Activated CD4-positive, alpha-beta T cell treated with anti-CD3 and anti-CD28 coated beads, Interleukin-2, amount 50 U/mL, for 48 hours (primary cell): ENCODE measurements around the gene SFI1.
"Not testable (repeated sequence)": the region's sequence is repeated elsewhere in the genome, so short reads cannot be mapped to it uniquely, and the experiment has no call there.

Source experiments
- DNase-seq, 2 experiments: peaks; one replicate each; pipeline ENCODE4 v3.0.0-alpha.2; 2020

Gene SFI1, protein sequence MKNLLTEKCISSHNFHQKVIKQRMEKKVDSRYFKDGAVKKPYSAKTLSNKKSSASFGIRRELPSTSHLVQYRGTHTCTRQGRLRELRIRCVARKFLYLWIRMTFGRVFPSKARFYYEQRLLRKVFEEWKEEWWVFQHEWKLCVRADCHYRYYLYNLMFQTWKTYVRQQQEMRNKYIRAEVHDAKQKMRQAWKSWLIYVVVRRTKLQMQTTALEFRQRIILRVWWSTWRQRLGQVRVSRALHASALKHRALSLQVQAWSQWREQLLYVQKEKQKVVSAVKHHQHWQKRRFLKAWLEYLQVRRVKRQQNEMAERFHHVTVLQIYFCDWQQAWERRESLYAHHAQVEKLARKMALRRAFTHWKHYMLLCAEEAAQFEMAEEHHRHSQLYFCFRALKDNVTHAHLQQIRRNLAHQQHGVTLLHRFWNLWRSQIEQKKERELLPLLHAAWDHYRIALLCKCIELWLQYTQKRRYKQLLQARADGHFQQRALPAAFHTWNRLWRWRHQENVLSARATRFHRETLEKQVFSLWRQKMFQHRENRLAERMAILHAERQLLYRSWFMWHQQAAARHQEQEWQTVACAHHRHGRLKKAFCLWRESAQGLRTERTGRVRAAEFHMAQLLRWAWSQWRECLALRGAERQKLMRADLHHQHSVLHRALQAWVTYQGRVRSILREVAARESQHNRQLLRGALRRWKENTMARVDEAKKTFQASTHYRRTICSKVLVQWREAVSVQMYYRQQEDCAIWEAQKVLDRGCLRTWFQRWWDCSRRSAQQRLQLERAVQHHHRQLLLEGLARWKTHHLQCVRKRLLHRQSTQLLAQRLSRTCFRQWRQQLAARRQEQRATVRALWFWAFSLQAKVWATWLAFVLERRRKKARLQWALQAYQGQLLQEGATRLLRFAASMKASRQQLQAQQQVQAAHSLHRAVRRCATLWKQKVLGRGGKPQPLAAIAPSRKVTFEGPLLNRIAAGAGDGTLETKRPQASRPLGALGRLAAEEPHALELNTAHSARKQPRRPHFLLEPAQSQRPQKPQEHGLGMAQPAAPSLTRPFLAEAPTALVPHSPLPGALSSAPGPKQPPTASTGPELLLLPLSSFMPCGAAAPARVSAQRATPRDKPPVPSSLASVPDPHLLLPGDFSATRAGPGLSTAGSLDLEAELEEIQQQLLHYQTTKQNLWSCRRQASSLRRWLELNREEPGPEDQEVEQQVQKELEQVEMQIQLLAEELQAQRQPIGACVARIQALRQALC

DNA sequence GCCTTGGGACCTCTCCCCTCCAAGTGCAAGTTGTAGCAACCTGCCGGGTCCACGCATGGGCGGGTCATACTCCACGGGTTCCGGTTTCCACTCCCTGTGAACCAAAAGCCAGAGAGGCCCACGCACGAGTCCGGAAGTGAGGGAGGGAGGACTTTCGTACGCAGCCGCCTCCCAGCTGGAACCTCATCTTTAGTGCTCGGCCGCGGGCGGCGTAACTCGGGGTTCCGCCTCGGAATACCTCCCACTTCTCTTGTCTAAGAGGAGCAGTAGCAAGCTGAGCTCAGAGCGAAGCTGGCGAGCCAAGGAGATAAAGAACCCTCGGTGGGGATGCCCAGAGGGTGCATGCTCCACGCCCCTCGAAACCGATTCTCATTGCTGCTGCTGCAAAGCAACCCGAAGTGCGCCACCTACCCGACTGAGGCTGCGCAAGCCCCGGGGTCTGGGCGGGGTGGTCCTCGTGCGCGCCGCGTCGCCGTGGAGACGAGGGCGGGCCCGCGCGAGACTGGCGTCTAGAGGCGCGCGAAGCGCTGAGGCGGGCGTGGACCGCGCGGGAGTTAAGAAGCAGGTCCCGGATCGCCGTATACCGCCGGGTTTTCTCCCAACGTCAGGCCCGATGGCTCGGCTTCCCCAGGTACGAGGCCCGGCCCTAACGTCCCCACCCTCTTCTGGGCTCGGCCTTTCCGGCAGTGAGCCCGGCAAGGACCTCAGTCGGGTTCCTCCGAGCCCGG is at the start of gene SFI1:
Gene SFI1, plus strand, starts transcription at position 530 of the 728 bp plus-strand sequence. CDS start 11,749 bp downstream, outside the sequence.
- peak; percentile 96 to 97 for DNase-seq

DNA sequence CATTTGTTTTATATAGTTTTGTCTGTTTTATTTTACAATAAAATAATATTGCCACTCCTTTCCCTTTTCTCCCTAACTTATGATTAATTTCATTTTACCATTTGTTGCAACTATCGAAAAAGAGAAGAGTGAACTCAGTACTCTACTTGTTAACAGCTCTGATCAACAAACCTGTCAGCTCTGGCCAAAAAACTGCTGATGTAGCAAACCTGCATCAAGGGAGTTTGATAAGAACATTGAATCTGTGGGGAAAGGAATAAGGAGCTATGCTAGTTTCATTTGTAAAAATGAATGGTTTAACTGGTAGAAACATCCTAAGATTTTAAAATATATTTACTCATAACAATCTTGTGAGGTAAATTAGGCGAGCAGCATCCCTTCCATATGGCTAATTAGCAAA is 49.6 kb upstream of the SFI1 start:
- DNase-seq = no peak

DNA sequence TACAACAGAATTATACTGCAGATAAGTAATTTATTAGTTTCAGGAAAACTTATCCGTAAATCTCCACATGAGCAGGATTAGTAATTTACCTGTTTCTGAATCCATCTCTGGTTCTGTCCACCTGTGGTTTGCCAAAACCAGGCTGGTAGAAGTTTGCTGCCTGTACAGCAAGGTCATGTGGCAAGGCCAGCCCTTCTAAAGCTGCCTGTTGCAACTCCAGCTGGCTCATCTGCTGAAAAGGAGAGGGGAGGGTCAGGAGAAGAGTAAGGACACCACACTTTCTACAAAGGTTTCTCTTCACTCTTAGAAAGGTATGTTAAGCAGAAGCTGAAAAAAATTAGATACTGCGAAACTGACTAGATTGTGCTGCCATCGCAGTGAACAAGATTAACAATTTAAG is 49.0 kb upstream of the SFI1 start:
- no peak for DNase-seq

DNA sequence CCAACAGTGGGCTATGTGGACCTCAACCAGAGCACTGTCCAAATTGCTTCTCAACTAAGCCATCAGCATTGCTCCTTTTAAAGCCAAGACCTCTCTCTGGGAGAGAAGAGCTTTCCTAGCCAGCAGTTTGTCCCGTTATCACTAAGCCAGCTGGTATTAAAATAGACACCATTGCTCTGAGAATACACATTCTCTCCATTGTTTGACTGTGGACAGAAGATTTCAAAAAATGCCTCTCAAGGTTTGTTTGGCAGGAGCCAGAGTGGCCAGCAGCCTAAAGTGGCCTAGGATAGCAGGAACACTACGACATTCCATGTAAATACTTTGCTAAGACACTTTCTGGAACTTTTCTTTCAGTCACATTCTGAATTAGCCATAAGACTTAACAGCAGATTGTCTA is 48.0 kb upstream of the SFI1 start:
- DNase-seq = no peak

DNA sequence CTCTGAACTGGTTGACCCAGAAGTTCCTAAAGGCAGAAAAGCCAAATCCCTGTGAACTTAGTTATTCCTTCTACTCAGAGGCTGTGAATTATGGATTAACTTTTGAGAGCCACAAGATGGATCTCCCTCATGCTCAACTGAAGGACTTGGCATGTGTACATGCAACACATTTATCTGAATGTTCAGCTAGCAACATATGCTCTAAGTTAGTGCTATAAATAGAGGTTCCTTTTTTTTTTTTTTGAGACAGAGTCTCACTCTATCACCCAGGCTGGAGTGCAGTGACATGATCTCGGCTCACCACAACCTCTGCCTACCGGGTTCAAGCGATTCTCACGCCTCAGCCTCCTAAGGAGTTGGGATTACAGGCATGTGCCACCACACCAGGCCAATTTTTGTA is 46.8 kb upstream of the SFI1 start:
- no peak for DNase-seq

DNA sequence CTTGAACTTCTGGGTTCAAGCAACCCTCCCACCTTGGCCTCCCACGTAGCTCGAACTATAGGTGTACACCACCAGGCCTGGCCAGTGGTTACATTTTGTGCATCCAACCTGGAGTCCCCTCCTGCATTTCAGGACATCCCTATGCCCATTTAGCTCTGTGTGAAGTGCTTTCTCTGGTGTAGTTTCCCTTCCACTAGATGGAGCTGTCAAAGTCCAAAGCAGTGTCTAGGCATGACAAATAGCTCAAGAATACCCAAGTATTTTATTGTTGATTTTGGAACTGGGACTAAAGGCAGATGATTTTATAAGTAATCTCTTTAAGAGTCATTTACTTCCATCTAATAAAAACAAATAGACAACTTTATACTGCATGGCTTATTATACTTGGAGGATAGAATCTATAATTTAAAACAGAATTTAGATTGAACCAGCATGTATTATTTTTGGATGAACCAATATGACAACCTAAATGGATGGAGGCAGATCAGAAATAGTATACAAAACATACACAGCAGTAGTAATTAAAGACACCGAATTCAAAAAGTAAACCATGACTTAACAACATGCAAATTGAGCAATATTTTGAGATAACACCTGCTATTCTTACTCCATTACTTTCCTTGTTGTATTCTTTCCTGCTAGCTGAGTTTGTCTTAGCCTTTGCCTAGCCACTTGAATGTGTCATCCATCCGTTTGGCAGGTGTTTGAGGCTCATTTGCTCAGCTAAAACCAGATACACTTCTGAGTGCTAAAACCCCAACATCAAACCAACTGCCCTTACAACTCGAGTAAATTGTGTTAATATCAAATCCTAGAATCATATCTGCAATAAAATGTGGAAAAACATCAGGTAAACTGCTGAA is 44.4 kb upstream of the SFI1 start:
- DNase-seq = no peak

DNA sequence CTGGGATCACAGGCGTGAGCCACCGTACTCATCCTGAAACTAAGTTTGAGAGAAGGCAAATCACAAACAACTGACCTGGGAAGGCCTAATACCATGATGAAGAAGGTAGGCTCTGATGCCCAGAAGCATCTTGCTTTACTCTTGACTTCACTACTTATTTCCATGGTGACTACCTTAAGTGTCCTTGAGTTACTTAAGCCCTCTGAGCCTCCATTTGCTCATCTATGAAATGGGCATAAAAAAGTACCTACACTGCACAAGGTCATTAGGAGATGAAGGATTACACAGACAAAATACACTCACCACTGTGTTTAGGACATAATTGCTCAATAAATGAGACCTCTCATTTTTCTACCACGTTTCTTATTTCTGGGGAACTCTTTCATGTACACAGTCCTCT is 34.6 kb upstream of the SFI1 start:
- DNase-seq = no peak

DNA sequence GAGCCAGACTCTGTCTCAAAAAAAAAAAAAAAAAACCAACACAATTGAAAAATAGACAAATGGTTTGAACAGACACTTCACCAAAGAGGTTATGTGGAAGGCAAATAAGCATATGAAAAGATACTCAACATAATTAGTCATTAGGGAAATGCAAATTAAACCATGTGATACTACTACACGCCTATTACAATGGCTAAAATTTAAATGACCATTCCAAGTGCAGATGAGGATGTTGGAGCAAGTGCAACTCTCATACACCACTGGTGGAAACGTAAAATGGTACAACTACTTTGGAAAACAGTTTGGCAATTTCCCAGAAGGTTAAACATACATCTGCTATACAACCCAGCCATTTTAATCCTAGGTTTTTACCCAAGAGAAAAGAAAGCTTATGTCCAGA is 31.0 kb upstream of the SFI1 start:
- DNase-seq = no peak

DNA sequence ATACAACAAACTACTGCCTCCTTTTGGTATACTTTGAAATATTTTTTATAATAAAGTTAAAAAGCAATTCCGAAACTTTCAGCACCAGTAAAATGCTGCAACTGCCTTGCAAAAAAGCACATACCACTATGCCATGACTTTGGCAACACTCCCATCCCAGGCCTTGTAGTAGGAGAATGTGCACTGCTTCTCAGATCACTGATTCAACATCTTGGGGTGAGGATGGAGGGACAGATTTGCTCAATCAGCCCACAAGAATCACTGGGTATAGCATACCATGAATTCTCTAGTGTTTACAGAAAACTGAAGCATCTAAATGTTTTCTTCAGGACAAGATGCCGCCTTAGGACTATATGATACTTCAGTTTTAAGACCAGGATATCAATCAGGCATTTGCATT is 21.6 kb upstream of the SFI1 start:
- DNase-seq = no peak

DNA sequence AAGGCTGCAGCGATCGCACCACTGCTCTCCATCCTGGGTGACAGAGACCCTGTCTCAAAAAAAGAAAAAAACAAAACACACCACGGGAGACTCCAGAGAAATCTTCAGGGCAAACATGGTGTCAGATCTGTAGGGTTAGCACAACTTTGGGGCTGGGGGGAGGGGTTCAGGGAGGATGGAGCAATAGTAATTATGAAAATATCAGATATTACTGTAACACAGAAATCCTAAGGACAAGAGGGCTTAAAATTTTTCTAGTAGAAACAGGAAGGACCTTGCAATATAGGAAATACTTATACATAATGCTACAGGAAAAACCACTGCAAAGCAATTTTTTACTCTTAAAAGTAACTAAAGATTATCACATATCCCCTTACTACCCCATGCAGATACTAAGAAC is 20.5 kb upstream of the SFI1 start:
- no peak for DNase-seq

DNA sequence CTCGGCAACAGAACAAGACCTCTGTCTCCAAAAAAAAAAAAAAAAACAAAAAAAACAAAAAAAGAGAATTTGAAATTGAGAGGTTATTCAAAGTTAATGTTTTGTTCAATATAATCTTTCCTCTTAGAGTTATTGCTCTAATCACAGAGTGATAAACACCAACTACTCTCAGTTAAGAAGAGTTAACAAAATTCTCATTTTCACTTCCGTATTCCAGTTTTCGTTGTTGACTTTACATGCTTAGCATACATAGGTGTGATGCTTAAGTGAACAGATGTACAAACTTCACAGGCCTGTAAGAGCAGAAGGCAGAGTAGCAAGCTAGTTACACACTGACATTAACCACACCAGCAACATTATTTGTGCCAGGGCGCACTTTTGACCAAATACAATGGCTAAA is 19.0 kb upstream of the SFI1 start:
- no peak for DNase-seq

DNA sequence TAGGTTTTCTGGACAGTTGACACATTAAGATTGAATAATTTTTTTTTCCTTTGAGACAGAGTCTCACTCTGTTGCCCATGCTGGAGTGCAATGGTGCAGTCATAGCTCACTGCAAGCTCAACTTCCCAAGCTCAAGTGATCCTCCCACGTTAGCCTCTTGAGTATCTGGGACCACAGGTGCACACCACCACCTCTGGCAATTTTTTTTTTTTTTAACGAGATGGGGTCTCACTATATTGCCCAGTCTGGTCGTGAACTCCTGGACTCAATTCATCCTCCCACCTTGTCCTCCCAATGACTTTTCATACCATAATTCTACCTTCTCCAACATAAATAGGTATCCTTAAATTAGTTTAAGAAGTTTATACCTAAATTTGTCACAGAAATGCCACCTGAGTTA is 15.2 kb upstream of the SFI1 start:
- no peak for DNase-seq

DNA sequence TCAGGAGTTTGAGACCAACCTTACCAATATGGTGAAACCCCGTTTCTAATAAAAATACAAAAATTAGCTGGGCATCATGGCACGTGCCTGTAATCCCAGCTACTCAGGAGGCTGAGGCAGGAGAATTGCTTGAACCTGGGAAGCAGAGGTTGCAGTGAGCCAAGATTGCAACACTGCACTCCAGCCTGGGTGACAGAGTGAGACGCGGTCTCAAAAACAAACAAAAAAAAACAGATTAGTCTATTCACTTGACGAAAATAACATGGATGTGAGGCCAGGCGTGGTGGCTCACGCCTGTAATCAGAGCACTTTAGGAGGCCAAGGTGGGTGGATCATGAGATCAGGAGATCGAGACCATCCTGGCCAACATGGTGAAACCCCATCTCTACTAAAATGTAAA is 13.9 kb upstream of the SFI1 start:
- DNase-seq = not testable (repeated sequence)

DNA sequence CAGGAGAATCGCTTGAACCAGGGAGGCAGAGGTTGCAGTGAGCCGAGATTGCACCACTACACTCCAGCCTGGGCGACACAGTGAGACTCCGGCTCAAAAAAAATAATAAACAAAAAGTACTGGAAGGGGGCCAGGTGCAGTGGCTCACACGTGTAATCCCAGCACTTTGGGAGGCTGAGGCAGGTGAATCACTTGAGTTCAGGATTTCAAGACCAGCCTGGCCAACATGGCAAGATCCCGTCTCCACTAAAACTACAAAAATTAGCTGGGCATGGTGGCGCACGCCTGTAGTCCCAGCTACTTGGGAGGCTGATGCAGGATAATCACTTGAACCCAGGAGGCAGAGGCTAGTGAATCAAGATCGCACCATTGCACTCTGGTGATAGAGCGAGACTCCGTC is 10.0 kb upstream of the SFI1 start:
- not testable (repeated sequence) for DNase-seq

DNA sequence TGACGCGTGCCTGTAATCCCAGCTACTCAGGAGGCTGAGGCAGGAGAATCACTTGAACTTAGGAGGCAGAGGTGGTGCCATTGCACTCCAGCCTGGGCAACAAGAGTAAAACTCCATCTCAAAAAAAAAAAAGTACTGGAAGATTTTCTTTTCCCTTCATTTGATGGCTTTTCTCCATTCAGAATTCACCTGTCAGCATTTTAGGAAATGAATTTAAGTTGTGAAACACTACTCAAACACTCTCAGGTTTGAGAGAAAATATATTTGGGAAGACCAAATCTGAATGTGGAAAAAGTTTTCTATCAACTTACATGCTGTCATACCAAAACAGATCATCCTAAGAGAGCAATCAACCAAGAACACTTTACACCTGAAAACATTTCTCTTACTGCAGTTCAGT is 9.4 kb upstream of the SFI1 start:
- DNase-seq = no peak

DNA sequence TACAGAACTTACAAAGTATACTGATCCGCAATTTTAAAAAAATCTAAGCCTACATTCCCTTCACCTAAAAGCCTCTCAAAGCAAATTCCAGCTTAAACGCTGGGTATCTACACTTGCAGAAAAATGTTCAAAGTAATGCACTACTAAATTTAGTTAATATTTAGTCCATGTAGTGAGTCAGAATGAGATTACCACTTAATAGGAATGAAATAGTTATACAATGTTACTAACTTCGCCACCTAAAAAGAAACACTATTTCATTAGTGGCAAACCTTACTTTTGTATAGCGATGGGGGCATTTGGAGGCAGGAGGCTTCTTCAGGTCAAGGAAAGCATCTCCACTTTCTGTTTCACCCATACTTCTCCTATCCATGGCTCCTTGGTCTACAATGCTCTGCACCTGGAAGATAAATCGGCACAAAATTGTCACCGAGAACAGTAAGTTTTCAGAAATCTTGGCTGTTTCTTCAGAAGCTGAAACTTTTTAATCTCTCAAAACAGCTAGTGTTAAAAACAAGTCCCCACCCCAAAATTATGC is 7.9 kb upstream of the SFI1 start:
- DNase-seq = no peak

DNA sequence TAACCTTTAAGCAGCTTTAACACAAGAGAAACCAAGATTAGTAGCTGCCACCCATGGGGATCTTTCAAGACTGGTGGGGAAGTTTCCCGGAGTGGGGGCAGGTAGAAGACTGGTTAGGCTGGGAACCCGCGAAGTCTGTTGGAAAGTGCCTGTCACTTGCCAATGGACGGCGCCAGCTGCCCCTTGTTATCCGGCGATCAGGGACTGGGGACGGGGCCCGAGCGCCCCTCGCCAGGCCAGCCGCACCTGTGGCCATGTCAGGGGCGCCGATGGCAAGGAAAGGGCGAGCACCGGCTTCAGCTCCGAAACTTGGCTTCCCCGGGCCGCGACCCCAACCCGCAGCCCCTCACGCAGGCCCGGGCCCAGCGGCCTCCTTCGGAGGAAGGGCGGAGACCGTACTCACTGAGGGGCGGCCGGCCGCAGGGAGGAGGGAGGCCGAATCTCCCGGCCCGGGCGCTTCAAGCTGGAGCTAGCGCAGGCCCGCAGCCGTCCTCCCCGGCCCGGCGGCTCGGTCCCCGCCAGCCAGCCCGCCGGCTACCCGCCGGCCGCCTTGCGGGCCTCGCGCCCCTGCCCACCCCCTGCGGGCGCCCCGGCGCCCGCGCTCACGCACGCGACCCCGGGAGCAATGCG is 7.2 kb upstream of the SFI1 start:
- DNase-seq = peak; percentile 52 to 63

DNA sequence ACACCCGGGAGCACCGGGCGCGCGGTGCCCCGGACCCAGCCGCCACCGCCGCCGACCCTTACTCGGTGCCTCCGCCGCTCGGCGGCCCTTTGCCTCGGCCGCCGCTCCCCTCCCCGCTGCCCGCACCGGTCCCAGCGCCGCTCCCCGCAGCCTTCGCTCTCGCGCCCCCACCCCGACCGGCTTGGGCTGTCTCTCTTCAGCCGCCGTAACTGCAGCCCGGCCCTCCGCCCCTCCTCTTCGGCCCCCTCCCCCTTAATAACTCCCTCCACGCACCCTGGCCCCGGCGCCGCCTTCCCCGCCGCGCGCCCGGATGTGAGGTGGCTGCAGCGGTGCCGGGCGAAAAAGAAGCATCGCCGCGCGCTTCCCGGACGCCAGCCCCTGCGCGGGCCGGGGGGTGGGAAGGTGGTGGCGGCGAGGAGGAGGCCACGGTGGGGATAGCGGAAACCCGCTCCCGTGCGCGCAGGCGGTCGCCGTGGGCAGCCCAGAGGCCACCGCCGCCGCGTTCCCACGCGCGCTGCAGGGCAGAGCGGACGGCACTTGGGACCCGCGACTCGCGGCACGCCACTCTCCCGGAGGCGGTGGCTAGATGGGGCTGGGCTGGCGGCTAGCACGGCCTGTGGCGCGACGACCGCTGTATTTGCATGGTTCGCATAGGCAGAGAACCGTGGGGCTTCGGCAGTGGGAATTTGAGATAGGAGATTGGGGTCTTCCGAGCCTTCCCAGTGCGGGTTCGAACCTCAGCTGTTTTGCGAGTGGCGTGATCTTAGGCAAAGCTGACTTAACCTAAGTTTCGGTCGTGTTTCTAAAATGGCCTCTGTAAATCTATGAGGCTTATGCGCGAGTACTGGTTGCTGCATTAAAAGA is 6.5 kb upstream of the SFI1 start, which contains the start of gene EIF4ENIF1:
Gene EIF4ENIF1, minus strand, starts transcription at position 211 of the 864 bp plus-strand sequence. CDS start 1,124 bp downstream, outside the sequence.
- peak; percentile 84 to 86 for DNase-seq

DNA sequence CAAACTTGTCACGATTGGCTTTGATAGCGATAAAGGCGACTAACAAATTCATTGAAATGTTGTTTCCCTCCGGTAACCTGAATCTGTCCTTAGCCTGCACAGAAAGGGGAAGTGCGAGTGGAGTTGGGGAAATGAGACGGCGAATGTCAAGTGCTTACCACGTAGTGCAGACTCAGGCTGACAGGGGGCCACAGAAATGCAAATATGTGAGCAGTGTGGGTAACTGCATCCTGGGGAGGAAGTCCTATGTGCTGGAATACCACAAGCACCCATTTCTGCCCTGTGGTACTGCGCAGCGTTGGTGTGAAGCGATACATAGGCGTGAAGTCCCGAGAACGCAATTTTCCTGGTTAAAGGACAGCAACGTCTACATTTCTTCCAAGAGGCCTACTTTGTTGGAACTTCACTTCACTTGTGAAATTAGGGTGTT is 5.8 kb upstream of the SFI1 start:
- peak; percentile 59 to 74 for DNase-seq
